ENCODE data around the gene RCC1.
"Not testable (repeated sequence)": the region's sequence is repeated elsewhere in the genome, so short reads cannot be mapped to it uniquely, and the experiment has no call there.

RCC1 gene

DNA sequence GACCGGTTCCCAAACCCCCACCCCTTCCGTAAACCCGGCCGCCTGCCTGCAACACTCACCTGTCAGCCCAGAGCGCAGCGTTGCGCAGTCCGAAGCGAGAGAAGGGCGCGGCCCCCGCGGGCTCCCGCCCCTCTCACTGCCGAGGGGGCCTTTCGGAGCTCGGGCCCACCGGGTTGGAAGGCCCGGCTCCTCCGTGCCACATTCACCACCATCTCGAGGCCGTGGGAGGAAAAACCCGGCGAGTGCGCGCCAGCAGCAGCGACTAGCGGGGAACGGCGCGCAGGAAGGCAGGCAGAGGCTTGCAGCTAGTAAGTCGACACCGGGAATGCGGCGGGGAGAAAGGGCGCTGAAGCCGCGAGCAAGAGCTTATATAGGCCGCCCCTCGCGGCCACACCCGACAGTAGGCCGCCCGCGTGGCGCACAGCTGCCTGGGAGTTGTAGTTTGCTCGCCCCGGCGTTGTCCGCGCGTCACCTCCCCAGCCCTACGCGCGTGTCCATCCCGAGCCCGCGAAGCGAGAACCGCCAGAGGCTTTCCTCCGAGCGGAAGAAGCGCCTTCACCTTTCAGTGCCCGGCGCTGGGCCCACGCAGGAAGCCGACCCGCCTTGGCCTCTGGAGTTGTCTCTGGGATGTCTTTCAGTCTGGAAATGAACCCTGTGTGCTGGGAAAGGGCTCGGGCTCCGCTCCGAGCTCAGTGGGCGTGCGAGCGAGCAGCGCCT, 75.8 kb downstream of the RCC1 start:
- Histone ChIP-seq H3K27me3 (ENCODE audit: insufficient read depth, low read length, poor library complexity) (no peaks in the 10 kb centered on the region), H3K27ac (ENCODE audit: low read length) (peak overlapping the region; percentile 75), H4K20me1 (ENCODE audit: insufficient read depth, low read length) (peaks cover 28% of the 10 kb centered on the region), H3K4me1 (ENCODE audit: insufficient read depth, low read length) (peaks cover 33% of the 10 kb centered on the region), H3K9me3 (ENCODE audit: insufficient read depth, low read length, severe bottlenecking) (no peaks in the 10 kb centered on the region), H3K36me3 (ENCODE audit: insufficient read depth, low read length) (peaks cover 48% of the 10 kb centered on the region), H3K4me3 (ENCODE audit: low read depth in 1 of 2, low read length in 2 of 2) (peak overlapping the region; percentile 86 to 89), H3K79me2 (ENCODE audit: insufficient read depth, low read length) (peaks cover 29% of the 10 kb centered on the region), H3K4me2 (ENCODE audit: insufficient read depth, low read length) (peak overlapping the region; percentile 84), H3K9ac (ENCODE audit: low read depth, low read length) (peak overlapping the region; percentile 95), H2AFZ (ENCODE audit: low read depth, low read length) (peak overlapping the region; percentile 80)
- TF ChIP-seq EZH2 (IDR thresholded peaks at IDR 0.05; ENCODE audit: borderline replicate concordance, low read depth, low read length, severe bottlenecking): no peak
- TF ChIP-seq, protein P1, sequence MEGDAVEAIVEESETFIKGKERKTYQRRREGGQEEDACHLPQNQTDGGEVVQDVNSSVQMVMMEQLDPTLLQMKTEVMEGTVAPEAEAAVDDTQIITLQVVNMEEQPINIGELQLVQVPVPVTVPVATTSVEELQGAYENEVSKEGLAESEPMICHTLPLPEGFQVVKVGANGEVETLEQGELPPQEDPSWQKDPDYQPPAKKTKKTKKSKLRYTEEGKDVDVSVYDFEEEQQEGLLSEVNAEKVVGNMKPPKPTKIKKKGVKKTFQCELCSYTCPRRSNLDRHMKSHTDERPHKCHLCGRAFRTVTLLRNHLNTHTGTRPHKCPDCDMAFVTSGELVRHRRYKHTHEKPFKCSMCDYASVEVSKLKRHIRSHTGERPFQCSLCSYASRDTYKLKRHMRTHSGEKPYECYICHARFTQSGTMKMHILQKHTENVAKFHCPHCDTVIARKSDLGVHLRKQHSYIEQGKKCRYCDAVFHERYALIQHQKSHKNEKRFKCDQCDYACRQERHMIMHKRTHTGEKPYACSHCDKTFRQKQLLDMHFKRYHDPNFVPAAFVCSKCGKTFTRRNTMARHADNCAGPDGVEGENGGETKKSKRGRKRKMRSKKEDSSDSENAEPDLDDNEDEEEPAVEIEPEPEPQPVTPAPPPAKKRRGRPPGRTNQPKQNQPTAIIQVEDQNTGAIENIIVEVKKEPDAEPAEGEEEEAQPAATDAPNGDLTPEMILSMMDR (IDR thresholded peaks at IDR 0.05; ENCODE audit: borderline replicate concordance, extremely low read depth, low read length, poor library complexity, severe bottlenecking): peak; percentile 18
- ATAC-seq (ENCODE audit: insufficient read depth, low read depth) (peak; percentile 89), DNase-seq (peak; percentile 94)

DNA sequence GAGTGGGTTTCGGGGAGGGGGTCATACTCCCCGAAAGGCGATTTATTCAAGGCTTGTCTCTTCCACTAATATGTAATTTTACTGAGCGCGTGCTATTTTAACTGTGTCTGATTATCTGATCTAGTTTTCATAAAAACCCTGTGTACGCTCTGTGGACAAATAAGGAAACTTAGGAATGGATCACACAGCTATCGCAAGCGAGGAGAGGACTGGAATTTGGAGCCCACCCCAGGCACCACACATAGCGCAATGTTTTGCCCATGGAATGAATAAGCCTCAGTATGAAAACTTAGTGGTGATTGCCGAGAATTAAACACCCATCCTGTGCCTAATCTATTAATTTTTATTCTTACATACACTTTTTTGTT, 76.4 kb downstream of the RCC1 start:
- TF ChIP-seq EZH2 (IDR thresholded peaks at IDR 0.05; ENCODE audit: borderline replicate concordance, low read depth, low read length, severe bottlenecking): no peak
- TF ChIP-seq, protein P1 (IDR thresholded peaks at IDR 0.05; ENCODE audit: borderline replicate concordance, extremely low read depth, low read length, poor library complexity, severe bottlenecking): no peak
- H3K9me3 ChIP-seq (ENCODE audit: insufficient read depth, low read length, severe bottlenecking): no peaks in the 10 kb centered on the region
- H4K20me1 ChIP-seq (ENCODE audit: insufficient read depth, low read length): peaks cover 28% of the 10 kb centered on the region
- peak overlapping the region; percentile 86 to 89; a peak in 3 of 4 replicates for H3K4me3 ChIP-seq (ENCODE audit: low read depth in 1 of 2, low read length in 2 of 2)
- H3K36me3 ChIP-seq (ENCODE audit: insufficient read depth, low read length): peaks cover 43% of the 10 kb centered on the region
- H3K4me2 ChIP-seq (ENCODE audit: insufficient read depth, low read length): peak overlapping the region; percentile 84
- peak overlapping the region; percentile 80 for H2AFZ ChIP-seq (ENCODE audit: low read depth, low read length)
- peak overlapping the region; percentile 57 for H3K27ac ChIP-seq (ENCODE audit: low read length)
- ATAC-seq (ENCODE audit: insufficient read depth, low read depth): no peak
- DNase-seq: no peak
- peak overlapping the region; percentile 95 for H3K9ac ChIP-seq (ENCODE audit: low read depth, low read length)
- H3K27me3 ChIP-seq (ENCODE audit: insufficient read depth, low read length, poor library complexity): no peaks in the 10 kb centered on the region
- H3K4me1 ChIP-seq (ENCODE audit: insufficient read depth, low read length): peaks cover 33% of the 10 kb centered on the region
- H3K79me2 ChIP-seq (ENCODE audit: insufficient read depth, low read length): peaks cover 29% of the 10 kb centered on the region

DNA sequence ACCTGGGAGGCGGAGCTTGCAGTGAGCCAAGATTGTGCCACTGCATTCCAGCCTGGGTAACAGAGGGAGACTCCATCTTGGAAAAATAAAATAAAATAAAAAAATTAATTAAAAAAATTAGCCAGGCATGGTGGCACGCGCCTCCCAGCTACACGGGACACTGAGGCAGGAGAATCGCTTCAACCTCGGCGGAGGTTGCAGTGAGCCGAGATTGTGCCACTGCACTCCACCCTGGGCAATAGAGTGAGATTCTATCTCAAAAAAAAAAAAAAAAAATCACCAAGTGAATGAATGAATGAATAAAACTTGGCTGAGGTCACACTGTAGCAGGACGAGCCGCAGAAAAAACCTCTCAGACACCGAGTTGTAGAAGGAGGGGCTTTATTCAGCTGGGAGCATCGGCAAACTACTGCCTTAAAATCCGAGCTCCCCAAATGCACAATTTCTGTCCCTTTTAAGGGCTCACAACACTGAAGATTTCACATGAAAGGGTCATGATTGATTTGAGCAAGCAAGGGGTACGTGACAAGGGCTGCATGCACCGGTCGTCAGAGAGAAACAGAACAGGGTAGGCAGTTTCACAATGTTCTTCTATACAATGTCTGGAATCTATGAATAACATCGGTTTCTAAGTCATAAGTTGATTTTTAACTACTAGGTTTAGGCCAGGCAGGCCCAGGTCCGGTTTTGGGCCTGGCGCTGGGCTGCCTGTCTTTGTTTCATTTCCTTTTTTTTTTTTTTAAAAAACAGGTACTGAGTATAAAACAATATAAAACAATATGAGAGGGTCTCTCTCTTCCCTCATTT, 80.9 kb downstream of the RCC1 start:
- H3K27ac ChIP-seq (ENCODE audit: low read length); H3K36me3 ChIP-seq (ENCODE audit: insufficient read depth, low read length); H3K9ac ChIP-seq (ENCODE audit: low read depth, low read length); H3K27me3 ChIP-seq (ENCODE audit: insufficient read depth, low read length, poor library complexity); H3K79me2 ChIP-seq (ENCODE audit: insufficient read depth, low read length); H2AFZ ChIP-seq (ENCODE audit: low read depth, low read length); H3K4me1 ChIP-seq (ENCODE audit: insufficient read depth, low read length); ATAC-seq (ENCODE audit: insufficient read depth, low read depth); H3K4me2 ChIP-seq (ENCODE audit: insufficient read depth, low read length); H3K4me3 ChIP-seq (ENCODE audit: low read depth in 1 of 2, low read length in 2 of 2); H4K20me1 ChIP-seq (ENCODE audit: insufficient read depth, low read length); H3K9me3 ChIP-seq (ENCODE audit: insufficient read depth, low read length, severe bottlenecking); DNase-seq: not testable (repeated sequence)
